NT2/D1 (cell line): ENCODE measurements around the gene ABHD11.

Experiments
- SUZ12 ChIP-seq: IDR thresholded peaks from 2 replicates; pipeline ENCODE4 v1.6.1; 2011; ENCODE audit not compliant: insufficient read length, insufficient read depth; ENCODE audit errors: extremely low read depth
- YY1 ChIP-seq: IDR thresholded peaks from 2 replicates; pipeline ENCODE4 v1.6.1; 2011; ENCODE audit not compliant: insufficient read length, insufficient read depth
- ZNF274 ChIP-seq: IDR thresholded peaks from 2 replicates; pipeline ENCODE4 v1.6.1; 2011; ENCODE audit warnings: mild to moderate bottlenecking, low read depth, low read length

- TF ChIP-seq YY1, result no peak
- no peak for TF ChIP-seq ZNF274
- TF ChIP-seq SUZ12, result no peak
Observed at GRCh38 chr7:73688288-73688687, 50.3 kb downstream of the ABHD11 start.
